Activated naive CD4-positive, alpha-beta T cell treated with anti-CD3 and anti-CD28 coated beads, Interleukin-2, amount 50 U/mL, for 72 hours (primary cell): ENCODE measurements around the gene MTRR. TPM values are rescaled to one million over a fixed set of nuclear protein-coding genes. Genes with fewer than 3 reads are reported as not detected.
"Not testable (repeated sequence)": the region's sequence is repeated elsewhere in the genome, so short reads cannot be mapped to it uniquely, and the experiment has no call there.

Experiments used
- ATAC-seq, 2 donors: fragments of 150-1000 bp; cut with Tn5 transposase; 2 replicates each; pipeline ENCODE4 v1.10.0; 2021; ENCODE audit warnings: mild to moderate bottlenecking in 2 of 2, moderate library complexity in 2 of 2
- DNase-seq, 2 donors: peaks; one replicate each; pipeline ENCODE4 v3.0.0; 2021 to 2022; ENCODE audit warnings: low spot score in 2 of 2
- H3K27ac Mint-ChIP-seq, 2 donors: one replicate each; pipeline ENCODE4 v1.8.0; 2022; ENCODE audit warnings: mild to moderate bottlenecking in 2 of 2, mixed read lengths in 2 of 2
- H3K36me3 Mint-ChIP-seq, 2 donors: one replicate each; pipeline ENCODE4 v1.8.0; 2022; ENCODE audit warnings: mixed read lengths in 2 of 2
- H3K9me3 Mint-ChIP-seq, 2 donors: one replicate each; pipeline ENCODE4 v1.8.0; 2022; ENCODE audit warnings: mixed read lengths in 2 of 2
- total RNA-seq, 2 donors: library from RNA; stranded (reverse); gene quantifications; one replicate each; pipeline ENCODE4 v1.2.3, GENCODE V29; 2022

The MTRR gene
- total RNA-seq, 2 donors from 2014 or later: 24.5 to 42.9 TPM

DNA sequence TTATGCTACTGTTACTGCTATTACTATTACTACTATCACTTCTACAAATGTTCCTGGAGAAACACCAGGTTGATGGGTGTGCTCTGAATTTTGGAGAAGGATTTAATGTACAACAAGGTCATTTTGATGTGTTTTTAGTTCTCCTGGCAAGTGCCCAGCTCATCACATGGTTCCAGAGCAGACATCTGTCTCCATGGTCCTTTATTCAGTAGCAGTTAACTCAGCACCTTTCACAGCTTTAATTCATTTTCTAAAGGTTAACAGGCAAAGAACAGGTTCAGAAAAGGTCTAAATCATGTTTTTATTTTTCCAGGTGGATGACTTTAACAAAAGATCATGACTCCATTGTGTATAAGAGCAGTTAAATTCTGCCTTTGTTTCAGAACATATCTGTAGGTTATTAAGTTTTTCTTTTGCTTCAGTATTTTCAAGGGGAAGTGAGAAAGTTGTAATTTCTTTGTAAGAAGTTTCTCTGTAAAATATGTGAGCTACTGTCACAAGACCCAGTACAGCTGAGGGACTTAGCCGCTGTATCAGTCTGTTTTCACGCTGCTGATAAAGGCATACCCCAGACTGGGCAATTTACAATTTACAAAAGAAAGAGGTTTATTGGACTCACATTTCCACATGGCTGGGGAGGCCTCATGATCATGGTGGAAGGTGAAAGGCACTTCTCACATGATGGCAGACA, 41.9 kb downstream of the MTRR start:
- no peak for DNase-seq
- Mint-ChIP-seq H3K9me3 (peaks cover 45% of the 10 kb centered on the region in 2 donors), H3K27ac (no peak overlapping the region), H3K36me3 (peaks cover 55 to 61% of the 10 kb centered on the region in 2 donors)
- ATAC-seq: no peak

DNA sequence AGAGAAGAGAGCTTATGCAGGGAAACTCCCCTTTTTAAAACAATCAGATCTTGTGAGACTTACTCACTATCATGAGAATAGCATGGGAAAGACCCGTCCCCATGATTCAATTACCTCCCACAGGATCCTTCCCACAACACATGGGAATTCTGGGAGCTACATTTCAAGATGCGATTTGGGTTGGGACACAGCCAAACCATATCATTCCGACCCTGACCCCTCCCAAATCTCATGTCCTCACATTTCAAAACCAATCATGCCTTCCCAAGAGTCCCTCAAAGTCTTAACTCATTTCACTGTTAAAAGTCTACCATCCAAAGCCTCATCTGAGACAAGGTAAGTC, 42.5 kb downstream of the MTRR start:
- H3K27ac Mint-ChIP-seq, ATAC-seq, DNase-seq: not testable (repeated sequence)
- Mint-ChIP-seq H3K36me3 (peaks cover 54 to 59% of the 10 kb centered on the region in 2 donors), H3K9me3 (peaks cover 45 to 46% of the 10 kb centered on the region in 2 donors)

DNA sequence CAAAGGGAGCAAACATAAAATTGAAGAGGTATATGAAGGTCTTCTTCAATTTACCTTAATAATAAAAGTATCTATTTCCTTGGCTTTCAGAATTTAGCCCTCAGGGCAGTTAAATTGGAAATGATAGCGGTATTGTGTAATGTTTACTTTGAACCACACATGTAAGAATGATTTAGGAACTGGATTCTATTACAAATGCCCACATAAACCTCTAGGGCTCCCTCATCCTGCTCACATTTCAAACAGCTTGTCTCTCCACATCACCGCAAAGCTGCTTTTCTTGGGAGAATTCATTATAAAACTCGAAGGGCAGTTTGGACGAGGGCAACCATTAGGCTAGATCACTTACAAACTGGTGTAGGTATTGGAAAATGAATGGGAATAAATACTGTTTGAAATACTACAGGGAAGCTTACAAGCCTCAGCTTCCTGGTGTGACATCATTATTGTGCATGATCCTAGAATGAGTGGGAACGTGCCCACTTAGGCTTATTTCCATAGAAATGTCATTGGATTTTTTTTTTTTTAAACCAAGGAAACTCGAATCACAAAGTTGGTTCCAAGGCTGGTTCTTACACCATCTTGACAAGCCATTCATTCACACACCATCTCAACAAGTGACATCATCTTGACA, 47.3 kb downstream of the MTRR start:
- no peak for ATAC-seq
- Mint-ChIP-seq H3K36me3 (peaks cover 19 to 20% of the 10 kb centered on the region in 2 donors), H3K27ac (no peak overlapping the region), H3K9me3 (peaks cover 15 to 19% of the 10 kb centered on the region in 2 donors)
- DNase-seq: no peak

DNA sequence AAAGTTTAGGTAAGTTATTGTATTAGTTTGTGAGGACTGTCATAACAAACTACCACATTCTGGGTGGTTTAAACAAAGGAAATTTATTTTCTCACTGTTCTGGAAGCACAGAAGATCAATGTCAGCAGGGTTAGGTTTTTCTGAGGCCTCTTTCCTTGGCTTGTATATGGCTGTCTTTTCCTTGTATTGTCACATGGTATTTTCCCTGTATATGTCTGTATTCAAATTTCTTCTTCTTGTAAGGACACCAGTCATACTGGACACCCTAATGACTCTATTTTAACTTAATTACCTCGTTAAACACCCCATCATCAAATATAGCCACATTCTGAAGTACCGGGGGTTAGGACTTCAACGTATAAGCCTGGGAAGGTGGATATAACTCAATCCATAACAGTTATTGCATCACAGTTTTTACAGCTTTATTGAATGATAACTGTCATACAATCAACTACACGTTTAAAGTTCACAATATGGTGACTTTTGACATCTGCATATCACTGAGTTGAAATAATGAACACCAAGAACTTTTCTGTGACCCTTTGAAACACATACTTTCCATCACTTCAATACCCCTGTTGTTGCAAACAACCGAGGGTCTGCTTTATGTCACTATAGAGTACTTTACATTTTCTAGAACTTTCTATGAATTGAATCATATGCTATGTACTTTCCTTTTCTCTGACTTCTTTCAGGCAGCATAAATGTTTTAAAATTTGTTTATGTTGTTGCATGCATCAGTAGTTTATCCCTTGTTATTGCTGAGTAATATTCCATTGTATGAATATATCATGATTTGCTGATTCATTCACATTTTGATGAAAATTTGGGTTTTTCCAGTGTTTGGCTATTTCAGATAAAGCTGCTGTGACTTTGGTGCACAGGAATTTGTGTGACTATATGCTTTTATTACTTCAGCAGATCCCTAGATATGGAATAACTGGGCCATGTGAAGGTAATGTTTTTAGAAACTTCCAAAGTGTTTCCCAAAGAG, 48.5 kb downstream of the MTRR start:
- ATAC-seq (no peak), DNase-seq (no peak)
- Mint-ChIP-seq H3K27ac (no peak overlapping the region), H3K9me3 (peaks cover 14% of the 10 kb centered on the region in 2 donors), H3K36me3 (peaks cover 9% of the 10 kb centered on the region in 2 donors)

DNA sequence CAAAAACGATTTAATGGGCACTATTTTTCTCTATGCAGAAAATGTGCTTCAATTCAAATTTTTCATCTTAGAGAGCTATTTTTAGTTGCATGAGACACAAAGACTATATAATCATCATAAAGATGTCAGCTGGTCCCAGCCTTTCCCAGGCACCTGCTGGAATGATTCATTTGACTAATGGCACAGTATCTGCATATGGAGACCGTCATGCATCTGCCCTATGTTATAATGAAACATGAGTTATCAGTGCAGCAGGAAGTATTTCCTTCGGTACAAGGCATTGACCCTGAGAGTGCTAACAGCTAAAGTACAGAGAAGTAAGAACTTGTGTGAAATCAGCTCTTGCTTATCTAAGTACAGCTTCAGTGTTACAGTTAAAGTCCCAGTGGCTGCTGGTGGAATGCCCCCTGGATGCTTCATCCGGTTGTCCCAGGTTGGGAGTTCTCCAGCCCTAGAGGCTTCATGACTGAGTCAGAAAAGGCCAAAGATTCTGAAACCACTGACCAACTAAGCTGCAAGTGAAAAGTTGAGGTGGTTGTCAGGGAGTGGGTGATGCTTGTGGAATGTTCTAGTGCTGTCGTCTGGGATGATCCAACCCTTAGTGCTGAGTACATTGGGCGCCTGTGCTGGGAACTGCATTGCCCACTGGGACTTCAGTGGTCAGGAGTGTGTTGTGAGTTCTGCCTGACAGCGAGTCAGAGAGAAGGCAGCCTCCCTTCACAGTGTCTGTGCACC, 57.2 kb downstream of the MTRR start:
- Mint-ChIP-seq H3K36me3 (no peaks in the 10 kb centered on the region), H3K9me3 (no peaks in the 10 kb centered on the region)

DNA sequence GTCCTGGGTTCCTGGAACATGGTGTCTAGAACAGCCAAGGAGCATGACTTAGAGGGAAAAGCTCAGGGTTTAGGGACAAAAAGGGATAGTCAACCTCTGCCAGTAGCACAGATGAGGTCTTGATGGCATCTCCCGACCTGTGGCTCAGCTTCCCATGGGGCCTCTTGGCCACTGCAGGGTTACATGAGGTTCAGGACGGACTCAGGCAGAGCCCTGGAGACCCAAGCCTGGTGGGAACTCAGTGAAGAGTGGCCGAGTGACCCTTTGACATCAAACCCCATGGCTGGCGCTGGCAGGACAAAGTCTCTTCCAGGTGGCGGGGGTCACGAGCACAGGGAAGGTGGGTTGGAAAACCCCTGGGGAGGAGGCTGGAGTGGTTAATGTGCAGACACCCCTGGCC, 57.8 kb downstream of the MTRR start:
- DNase-seq (no peak), ATAC-seq (no peak)
- H3K9me3 Mint-ChIP-seq: no peaks in the 10 kb centered on the region
- no peak overlapping the region for H3K27ac Mint-ChIP-seq
- H3K36me3 Mint-ChIP-seq: no peaks in the 10 kb centered on the region

More for the DNA sequence above, 57.2 kb downstream of the MTRR start:
- DNase-seq (no peak), ATAC-seq (no peak)
- H3K27ac Mint-ChIP-seq: no peak overlapping the region

DNA sequence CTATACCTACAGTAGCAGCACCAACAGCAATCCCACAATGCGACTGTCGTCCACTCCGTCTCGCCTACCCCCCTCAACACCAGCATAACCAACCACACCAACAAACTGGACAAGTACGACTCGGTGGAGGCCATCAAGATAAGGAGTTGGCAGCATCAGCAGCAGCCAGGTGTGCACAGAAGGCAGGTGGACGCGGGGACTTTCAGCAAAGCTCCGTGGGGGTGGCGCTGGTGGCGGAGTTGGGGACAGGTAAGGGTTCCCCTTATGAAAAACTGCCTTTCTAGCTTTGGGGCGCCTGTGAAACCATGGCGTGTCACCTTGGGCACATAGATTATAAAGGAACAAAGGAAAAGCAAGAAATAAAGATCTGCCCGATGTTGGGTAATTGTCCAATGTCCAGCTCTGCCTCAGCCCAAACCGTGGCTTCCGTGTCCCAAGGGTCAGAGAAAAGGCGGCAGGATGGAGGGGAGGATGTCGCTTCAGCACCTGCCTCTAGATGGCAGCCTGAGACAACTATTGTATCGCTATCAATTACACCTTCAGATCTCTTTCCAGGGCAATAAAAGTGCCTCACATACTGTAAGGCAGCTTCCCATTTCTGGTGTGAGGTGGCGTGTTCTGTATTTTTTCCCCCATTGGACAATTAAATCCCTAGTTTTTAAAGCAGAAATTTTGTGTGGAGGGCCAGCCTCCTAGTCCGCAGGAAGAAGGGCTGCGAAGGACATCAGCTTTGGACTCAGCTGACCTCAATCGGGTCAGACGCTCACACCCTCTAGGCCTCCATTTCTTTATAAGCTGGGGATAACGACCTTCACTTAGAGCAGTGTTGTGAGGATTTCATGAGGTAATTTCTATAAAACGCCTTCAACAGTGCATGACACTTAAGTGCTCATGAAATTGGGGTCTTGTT, 58.8 kb downstream of the MTRR start:
- H3K27ac Mint-ChIP-seq: no peak overlapping the region
- DNase-seq (peak in 1 of 2 donors; percentile 26), ATAC-seq (peak; percentile 51 to 71)
- H3K36me3 Mint-ChIP-seq: no peaks in the 10 kb centered on the region
- H3K9me3 Mint-ChIP-seq: no peaks in the 10 kb centered on the region

DNA sequence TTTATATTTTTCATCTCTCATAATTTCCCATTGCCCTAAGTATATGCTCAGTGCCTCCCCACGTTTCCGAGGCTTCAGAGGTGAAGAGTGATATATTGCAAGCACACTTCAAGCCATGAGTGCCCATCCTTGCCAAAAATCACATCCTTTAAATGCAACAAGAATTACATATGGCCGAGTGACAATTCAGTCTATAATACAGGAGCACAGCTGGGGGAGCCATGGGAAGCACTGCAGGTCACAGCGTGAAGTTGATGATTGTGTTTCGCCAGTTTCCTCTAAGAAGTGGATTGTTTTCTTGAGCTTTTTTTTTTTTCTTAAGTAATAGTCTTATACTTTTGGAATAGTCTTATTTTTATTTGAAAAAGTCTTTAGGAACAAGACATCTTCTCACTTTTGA, 61.1 kb downstream of the MTRR start:
- Mint-ChIP-seq H3K27ac (no peak overlapping the region), H3K36me3 (no peaks in the 10 kb centered on the region), H3K9me3 (no peaks in the 10 kb centered on the region)
- ATAC-seq (no peak), DNase-seq (no peak)

DNA sequence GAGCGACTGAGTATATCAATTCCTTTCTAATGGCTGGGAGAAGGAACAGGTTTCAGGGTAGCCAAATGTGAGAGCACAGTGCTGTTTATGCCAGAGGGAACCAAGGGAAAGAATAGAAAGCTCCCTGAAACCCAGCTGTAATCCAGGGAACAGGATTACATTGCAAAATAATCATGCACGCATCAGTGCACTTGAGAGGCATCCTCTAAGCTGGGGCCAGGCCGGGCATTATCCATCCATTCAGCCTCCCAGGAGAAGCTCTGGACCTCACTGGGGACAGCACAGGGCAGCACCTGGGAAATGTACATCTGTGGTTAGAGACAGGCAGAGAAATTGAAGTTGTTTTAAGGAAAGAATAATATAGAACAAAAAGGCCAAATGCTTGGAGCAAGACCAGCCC, 72.7 kb downstream of the MTRR start:
- H3K36me3 Mint-ChIP-seq: no peaks in the 10 kb centered on the region
- no peak overlapping the region for H3K27ac Mint-ChIP-seq
- DNase-seq: no peak
- H3K9me3 Mint-ChIP-seq: no peaks in the 10 kb centered on the region
- ATAC-seq: no peak

DNA sequence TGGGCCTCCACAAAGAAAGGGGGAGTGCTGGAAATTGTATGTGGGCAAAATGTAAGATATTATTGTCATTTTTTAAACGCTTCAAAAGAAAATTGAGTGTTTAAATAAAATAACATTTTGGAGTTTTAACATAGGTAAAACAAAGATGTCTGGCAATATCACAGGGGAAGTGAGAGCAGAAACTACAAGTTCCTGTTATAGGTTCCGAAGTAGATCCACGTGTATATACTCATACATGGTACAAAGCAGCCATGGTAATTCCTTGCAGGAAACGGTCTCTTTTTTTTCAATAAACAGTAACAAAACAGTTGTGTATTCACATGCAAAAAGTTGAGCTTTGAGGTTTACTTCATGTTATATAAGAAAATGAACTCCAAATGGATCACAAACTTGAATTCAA, 78.4 kb downstream of the MTRR start:
- Mint-ChIP-seq H3K27ac (no peak overlapping the region), H3K9me3 (peaks cover 4% of the 10 kb centered on the region in 2 donors), H3K36me3 (no peaks in the 10 kb centered on the region)
- ATAC-seq: no peak
- no peak for DNase-seq

Other genes starting within 250 kb of the MTRR start
- gene CFAP90, start 18.0 kb upstream of the MTRR start, total RNA-seq: not detected
- 1 to 10 TPM; 5.3 to 8.3 TPM for gene FASTKD3, start 117 bp upstream of the MTRR start, total RNA-seq